Epithelial cell of proximal tubule (primary cell): ENCODE results near the gene COPB1. TPM values are rescaled to one million over a fixed set of nuclear protein-coding genes. Genes with fewer than 3 reads are reported as not detected.

Experiments
- DNase-seq: peaks from one replicate; pipeline ENCODE4 v3.0.0-alpha.2; 2011; ENCODE audit warnings: low read depth
- H3K4me3 ChIP-seq: 2 replicates; pipeline ENCODE4 v1.5.1; 2011; ENCODE audit warnings: low read depth, mild to moderate bottlenecking, low read length
- total RNA-seq: library from RNA; depleted of rRNA; stranded (reverse); fragments of >200 nt; gene quantifications from 2 replicates; pipeline ENCODE4 v1.2.3, GENCODE V29; 2015
- TF ChIP-seq, protein P1 (sequence below): conservative IDR thresholded peaks from 2 replicates; pipeline ENCODE4 v1.5.1; 2012; ENCODE audit warnings: low read depth, mild to moderate bottlenecking, low read length

Gene COPB1, protein sequence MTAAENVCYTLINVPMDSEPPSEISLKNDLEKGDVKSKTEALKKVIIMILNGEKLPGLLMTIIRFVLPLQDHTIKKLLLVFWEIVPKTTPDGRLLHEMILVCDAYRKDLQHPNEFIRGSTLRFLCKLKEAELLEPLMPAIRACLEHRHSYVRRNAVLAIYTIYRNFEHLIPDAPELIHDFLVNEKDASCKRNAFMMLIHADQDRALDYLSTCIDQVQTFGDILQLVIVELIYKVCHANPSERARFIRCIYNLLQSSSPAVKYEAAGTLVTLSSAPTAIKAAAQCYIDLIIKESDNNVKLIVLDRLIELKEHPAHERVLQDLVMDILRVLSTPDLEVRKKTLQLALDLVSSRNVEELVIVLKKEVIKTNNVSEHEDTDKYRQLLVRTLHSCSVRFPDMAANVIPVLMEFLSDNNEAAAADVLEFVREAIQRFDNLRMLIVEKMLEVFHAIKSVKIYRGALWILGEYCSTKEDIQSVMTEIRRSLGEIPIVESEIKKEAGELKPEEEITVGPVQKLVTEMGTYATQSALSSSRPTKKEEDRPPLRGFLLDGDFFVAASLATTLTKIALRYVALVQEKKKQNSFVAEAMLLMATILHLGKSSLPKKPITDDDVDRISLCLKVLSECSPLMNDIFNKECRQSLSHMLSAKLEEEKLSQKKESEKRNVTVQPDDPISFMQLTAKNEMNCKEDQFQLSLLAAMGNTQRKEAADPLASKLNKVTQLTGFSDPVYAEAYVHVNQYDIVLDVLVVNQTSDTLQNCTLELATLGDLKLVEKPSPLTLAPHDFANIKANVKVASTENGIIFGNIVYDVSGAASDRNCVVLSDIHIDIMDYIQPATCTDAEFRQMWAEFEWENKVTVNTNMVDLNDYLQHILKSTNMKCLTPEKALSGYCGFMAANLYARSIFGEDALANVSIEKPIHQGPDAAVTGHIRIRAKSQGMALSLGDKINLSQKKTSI
- total RNA-seq: 129 and 132 TPM in 2 replicates

DNA sequence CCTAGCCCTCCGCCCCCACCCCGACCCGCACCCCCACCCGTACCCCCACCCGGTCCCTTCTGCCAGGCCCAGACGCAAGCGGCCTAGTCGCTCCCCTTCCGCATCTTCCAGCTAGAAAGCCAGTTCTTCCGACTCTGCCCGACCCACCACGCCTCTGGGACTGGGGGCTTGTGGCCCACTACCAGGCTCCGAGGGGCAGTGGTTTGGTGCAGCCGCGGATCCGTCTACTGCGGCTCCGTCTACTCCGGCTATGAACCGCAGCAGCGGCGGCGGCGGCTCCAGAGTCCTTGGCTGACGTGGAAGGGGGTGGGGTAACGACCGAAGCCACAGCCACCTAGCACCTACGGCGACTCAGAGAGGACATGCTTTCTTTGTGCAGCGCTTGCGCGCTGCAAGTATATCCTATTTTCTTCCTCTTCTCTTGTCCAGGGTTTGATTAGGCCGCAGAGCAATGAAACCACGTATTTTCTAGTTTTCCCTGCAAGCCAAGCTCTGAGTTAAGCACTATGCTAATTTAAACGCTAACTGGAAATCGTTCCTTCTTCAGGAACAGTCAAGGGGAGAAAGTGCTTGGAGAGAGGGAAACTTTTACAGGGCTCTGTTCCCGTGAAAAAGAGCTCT is at the start of gene COPB1:
Gene COPB1, minus strand, starts transcription at position 252 of the 621 bp plus-strand sequence. CDS start 883 bp downstream, outside the sequence.
- DNase-seq: no peak
- TF ChIP-seq, protein P1, sequence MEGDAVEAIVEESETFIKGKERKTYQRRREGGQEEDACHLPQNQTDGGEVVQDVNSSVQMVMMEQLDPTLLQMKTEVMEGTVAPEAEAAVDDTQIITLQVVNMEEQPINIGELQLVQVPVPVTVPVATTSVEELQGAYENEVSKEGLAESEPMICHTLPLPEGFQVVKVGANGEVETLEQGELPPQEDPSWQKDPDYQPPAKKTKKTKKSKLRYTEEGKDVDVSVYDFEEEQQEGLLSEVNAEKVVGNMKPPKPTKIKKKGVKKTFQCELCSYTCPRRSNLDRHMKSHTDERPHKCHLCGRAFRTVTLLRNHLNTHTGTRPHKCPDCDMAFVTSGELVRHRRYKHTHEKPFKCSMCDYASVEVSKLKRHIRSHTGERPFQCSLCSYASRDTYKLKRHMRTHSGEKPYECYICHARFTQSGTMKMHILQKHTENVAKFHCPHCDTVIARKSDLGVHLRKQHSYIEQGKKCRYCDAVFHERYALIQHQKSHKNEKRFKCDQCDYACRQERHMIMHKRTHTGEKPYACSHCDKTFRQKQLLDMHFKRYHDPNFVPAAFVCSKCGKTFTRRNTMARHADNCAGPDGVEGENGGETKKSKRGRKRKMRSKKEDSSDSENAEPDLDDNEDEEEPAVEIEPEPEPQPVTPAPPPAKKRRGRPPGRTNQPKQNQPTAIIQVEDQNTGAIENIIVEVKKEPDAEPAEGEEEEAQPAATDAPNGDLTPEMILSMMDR: no peak
- H3K4me3 ChIP-seq: peak within 1 kb of the TSS; percentile 89

DNA sequence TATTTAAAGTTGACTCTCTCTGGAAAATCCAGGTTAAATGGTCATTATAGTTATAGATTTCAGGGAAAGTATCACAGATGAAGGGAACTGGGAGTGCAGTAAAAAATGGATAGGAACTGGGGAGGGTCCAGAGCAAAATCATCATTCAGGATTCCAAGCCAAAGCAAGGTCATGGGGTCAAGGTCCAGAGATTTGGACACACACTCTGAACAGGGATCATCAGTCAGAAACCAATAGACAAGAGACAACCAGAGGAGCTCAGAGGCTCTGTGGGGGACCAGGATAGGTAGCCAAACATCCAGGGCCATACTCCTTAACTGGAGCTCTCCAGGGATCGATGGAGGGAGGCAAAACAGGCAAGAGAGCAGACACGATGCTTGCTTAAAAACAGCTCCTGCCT is 47.8 kb upstream of the COPB1 start:
- no peak overlapping the region for H3K4me3 ChIP-seq
- DNase-seq: no peak
- TF ChIP-seq, protein P1: no peak

DNA sequence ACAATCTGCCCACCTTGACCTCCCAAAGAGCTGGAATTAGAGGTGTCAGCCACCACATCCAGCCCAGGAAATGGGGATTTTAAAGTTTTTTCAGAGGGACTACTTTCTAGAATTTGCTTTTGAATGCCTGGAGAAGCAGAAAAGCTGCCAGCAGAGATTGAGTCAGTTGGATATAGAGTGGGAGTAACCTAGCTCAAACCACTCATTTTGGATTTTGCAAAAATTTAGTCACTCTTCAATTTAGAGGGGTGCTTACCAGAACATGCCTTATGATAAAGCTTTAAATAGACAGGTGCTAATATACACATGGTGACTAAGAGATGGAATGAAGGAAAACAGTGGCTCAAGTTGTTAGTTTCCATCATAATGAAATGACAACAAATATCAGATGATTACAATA is 47.1 kb upstream of the COPB1 start:
- no peak overlapping the region for H3K4me3 ChIP-seq
- no peak for DNase-seq
- TF ChIP-seq, protein P1: no peak

DNA sequence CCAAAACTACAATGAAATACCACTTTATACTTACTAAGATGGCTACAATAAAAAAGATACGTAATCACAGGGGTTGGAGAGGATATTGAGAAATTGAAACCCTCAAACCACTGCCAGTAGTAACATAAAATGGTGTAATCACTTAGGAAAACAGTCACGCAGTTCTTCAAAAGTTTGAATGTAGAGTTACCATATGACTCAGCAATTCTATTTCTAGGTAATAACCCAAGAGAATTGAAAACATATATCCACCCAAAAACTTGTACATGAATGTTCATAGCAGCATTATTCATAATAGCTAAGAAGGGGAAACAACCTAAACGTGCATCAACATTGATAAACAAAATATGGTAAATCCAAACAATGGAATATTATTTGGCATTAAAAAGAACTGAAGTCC is 45.0 kb upstream of the COPB1 start:
- no peak for DNase-seq
- TF ChIP-seq, protein P1: no peak

DNA sequence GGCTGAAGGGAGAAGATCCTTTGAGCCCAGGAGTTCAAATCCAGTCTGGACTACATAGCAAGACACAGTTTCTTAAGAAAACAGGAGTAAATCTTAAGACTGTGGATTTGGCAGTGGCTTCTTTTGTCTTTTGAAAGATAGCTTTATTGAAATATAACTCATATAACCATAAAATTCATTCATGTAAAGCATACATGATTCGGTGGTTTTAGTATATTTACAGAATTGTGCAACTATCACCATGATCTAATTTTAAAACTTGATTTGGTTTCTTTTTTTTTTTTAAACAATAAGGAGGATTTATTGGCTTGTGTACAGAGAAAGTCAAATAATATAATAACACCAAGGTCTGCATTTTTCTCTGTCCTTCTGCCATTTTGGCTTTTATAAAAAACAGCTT is 43.6 kb upstream of the COPB1 start:
- DNase-seq: no peak
- TF ChIP-seq, protein P1: no peak
- H3K4me3 ChIP-seq: no peak overlapping the region

More for the DNA sequence above, 45.0 kb upstream of the COPB1 start:
- no peak overlapping the region for H3K4me3 ChIP-seq

DNA sequence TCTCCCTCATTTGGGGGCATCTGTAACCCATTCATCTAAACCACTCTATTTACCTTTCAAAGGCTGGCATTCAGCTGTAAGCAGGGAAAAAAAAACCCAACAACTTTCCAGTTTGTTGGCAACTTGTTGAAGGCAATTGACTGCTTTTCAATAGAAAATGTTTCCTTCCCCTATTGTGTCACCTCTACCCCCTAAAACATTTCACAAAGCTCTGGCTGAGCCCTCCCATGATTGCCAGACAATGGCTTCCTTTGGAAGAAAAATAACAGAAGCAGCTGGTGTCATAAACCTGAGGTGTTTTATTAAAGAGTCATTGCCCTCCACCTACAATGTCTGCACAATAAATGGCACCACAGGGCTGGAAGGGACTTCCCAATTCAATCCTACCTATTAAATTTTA is 42.7 kb upstream of the COPB1 start:
- DNase-seq: no peak
- H3K4me3 ChIP-seq: no peak overlapping the region
- TF ChIP-seq, protein P1: no peak
